ACHN (cell line): ENCODE measurements around the gene CA14.
"Not testable (repeated sequence)": the region's sequence is repeated elsewhere in the genome, so short reads cannot be mapped to it uniquely, and the experiment has no call there.

Experiments used
- DNase-seq: peaks from one replicate; pipeline ENCODE4 v3.0.0-alpha.2; 2015
- in situ Hi-C: cut with HindIII; loops from 2 replicates; pipeline ENCODE4 v1.10.0; 2017; ENCODE audit warnings: low sequenced_read_pairs, low pct_ligation_motif_present, low pct_unique_long_range_greater_than_20kb

The CA14 gene

DNA sequence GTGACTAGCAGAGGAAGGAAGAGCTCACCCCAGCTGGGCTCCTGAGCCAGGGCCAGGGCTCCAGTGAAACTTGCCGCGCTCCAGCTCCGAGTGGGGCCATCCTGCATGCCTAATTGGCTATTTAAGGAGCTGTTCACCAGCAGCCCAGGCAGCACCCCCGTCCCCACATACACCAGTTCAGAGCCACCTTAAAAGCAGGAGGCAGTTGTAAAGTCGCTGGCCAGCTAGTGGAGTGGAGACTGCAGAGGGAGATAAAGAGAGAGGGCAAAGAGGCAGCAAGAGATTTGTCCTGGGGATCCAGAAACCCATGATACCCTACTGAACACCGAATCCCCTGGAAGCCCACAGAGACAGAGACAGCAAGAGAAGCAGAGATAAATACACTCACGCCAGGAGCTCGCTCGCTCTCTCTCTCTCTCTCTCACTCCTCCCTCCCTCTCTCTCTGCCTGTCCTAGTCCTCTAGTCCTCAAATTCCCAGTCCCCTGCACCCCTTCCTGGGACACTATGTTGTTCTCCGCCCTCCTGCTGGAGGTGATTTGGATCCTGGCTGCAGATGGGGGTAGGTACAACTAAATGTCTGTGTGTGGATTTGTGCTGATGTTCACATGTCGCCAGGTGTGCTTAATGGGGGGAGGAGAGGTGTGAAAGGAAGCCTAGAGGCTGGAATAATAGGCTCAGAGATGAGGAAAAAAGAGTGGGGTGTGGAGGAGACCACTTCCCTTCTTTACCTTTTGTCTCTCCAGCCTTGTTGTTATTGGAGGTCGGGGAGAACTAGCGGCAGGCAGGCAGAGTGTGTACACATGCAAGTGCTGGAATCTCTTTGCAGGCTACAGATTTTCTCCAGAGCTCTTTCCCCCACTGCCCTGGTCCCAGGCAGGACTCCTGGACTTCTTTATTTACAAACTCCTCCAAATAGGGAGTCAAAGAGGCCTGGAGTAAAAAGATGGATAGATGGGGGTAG lies at the start of gene CA14:
Gene CA14, plus strand, starts transcription at position 151 of the 962 bp plus-strand sequence. Its CDS starts 355 bp downstream, at position 506.
- no peak for DNase-seq
- in situ Hi-C loops: no loop called here

DNA sequence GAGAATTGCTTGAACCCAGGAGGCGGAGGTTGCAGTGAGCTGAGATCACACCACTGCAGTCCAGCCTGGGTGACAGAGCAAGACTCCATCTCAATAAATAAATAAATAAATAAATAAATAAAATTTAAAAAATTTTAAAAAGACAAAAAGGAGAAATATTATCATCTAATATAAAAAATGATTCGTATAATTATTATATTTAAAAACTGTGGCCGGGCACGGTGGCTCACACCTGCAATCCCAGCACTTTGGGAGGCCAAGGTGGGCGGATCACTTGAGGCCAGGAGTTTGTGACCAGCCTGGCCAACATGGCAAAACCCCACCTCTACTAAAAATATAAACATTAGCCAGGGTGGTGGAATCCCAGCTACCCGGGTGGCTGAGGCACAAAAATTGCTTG lies 49.1 kb upstream of the CA14 start:
- DNase-seq, in situ Hi-C loops: not testable (repeated sequence)

DNA sequence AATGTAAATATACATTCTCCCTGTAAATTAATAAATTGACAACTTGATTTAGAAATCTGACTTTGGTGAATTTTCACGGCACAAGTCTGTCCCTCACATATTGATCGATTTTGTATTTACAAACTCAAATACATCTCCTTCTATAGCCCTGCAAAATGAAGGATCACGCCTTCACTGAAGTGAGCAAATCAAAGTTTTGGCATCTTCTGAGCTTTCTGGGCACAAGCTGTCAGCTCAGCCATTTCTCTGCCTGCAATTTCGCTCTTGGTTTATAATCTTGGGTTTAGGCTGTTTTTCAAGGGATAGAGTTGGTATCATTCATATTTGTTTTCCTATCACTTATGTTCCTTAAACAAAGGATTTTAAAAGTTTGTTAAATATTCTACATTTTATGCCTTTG lies 47.5 kb upstream of the CA14 start:
- no peak for DNase-seq
- in situ Hi-C loops: no loop called here

DNA sequence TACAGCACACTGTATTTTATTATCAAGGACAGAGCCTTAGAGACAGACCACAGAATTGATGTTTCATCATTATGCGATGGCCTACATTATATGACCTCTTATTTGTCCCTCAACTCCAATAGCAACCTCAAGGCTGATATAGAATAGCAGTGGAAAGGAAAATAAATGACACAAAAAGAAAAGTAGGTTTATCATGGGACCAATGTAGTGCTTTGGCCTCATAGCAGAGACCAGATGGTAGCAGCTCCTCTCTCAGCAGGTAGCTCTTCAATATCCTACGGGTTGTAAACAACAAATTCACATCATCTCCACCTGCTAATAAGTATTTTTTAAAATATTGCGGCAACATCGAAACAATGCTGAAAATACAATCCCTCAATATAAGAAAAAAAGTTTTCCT lies 46.9 kb upstream of the CA14 start:
- no peak for DNase-seq
- in situ Hi-C loops: no loop called here

DNA sequence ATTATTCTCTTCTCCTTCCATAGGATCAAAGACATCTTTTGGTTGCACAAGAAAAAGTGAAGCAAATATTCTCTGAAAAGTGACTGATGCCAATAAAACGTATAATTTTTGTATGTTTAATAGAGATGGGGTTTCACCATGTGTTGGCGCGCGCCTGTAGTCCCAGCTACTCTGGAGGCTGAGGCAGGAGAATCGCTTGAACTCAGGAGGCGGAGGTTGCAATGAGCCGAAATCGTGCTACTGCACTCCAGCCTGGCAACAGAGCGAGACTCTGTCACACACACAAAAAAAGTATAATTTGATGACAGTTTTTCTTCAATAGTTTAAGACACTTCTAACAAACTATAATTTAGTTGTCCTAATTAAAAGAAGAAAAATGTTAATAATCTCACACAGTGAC lies 45.5 kb upstream of the CA14 start:
- in situ Hi-C loops: no loop called here
- DNase-seq: no peak

DNA sequence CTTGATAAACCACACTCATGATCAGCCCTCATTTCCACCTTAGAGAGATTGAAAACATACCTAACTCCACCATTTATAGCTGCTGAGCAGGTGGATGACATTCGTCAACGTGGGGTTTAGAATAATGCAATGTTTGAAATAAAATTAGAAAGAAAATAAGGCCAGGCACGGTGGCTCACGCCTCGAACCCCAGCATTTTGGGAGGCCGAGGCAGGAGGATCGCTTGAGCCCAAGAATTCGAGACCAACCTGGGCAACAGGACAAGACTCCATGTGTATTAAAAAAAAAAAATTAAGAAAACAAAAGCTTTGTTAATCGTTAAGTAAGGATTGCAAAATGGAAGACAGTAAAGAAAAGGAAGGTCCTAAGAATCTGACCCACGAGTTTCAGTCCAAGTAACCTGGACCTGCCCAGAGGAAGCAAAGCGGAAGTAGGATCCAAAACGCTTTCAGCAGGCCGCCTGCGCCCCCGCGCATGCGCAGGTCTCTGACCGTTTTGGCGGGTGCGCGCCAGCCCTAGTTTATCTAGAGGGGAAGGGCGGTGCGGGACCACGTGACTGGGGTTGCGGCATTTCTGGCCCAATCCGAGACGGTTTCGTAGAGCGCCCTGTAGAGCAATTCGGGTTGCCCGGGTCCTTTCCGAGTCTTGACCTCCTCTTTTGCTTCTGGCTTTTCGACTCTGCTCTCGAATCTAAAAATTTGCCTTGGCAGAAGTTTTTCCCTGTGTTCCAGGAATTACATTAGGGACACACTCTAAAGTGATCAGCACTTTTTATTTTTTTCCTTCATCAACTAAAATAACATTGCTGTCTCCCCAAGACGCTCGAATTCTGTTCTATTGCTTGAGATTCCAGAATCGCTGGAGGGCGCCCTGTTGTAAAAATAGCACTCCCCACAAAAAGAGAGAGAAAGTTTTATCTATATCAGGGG lies 44.1 kb upstream of the CA14 start:
- in situ Hi-C loops: no loop called here
- DNase-seq: peak; percentile 99

DNA sequence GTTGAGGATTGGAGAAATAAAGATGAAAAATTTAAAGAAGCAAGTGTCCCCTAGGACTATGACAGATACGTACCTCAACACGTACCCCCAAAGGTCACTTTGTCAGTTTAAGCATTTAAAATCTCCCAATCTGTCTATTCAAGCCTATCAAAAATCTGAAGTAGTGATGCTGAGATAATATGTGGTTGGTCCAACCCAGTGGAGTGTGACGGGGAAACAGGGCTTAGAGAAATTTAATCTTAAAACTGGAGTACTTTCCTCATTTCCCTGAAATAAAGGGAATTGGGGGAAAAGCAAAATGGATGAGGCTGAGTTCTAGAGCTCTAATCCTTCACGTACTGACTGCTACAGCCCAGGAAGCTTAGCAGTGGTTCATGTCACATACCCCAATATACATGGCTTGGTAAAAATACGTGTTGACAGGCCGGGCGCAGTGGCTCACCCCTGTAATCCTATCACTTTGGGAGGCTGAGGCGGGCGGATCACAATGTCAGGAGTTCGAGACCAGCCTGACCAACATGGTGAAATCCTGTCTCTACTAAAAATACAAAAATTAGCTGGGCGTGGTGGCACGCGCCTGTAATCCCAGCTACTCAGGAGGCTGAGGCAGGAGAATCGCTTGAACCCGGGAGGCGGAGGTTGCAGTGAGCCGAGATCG lies 43.3 kb upstream of the CA14 start:
- DNase-seq, in situ Hi-C loops: not testable (repeated sequence)

DNA sequence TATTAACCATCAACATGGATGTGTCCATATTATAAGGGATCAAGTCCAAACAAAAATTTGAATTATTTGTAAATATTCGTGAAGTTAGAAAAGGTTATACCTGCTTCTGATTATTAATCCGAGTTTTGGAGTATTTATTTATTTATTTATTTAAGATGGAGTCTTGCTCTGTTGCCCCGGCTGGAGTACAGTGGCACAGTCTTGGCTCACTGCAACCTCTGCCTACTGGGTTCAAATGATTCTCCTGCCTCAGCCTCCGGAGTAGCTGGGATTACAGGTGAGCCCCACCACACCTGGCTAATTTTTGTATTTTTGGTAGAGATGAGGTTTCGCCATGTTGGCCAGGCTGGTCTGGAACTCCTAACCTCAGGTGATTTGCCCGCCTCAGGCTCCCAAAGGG lies 41.7 kb upstream of the CA14 start:
- DNase-seq, in situ Hi-C loops: not testable (repeated sequence)

DNA sequence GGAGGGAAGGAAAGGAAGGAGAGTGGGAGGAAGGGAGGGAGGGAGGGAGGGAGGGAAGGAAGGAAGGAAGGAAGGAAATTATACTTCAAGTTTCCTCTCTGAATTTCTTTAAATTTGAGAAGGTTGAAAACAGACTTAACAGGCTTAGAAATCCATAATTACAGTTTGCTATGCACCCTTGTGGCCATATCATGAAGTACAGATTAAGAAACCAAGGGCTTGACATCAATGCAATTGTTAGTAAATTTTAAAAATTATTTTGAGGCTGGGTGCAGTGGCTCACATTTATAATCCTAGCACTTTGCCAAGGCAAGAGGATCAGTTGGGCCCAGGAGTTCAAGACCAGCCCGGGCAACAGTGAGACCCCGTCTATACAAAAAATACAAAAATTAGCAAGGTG lies 36.0 kb upstream of the CA14 start:
- peak; percentile 37 for DNase-seq
- in situ Hi-C loops: no loop called here

DNA sequence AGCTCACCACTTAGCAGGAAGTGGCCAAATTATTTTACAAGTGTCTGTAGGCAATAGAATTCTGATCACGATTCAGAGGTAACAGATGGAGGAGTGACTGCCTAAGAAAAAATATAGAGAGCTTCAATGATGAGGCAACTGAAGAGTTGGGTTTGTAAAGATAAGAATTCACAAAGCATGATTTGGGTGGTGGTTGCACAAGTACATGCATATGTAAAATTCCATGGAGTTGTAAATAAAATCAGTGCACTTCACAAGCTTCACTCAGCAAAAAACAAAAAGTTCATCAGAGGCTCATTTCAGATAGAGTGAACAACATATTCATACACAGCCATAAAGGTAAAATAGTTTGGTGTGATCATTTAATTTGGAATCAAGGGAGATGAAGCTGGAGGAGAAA lies 32.6 kb upstream of the CA14 start:
- in situ Hi-C loops: no loop called here
- no peak for DNase-seq

DNA sequence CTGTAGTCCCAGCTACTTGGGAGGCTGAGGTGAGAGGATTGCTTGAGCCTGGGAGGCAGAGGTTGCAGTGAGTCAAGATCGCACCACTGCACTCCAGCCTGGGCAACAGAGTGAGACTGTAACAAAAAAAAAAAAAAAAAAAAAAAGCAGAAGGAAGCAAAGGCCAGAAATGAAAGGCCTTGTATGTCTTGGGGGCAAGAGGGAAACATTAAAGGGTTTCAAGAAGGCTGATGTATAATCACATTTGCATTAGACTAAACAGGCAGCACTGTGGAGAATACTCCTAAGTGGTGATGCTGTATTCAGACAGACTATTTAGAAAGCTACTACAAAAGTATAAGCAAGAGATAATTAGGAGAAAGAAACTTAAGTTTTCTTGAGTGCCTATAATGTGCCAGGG lies 32.0 kb upstream of the CA14 start:
- in situ Hi-C loops: no loop called here

DNA sequence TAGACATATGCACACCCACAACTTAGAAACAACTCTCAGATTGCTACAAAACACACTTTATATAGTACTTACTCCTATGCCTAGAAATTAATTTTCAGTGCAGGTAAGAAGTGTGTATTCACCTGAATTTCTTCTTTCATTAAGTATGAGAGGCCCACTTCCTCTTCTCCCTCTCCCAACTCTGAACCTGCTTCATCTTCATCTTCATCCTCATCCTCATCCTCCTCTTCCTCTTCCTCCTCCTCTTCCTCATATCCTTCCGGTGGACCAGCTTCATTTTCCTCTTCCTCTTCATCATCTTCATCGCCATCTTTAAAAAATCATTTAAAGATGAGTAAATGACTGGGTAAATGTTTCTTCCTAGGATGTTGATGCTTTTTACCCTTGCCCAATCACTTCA lies 31.1 kb upstream of the CA14 start:
- DNase-seq: no peak
- in situ Hi-C loops: no loop called here

More for the DNA sequence above, 32.0 kb upstream of the CA14 start:
- DNase-seq: no peak

DNA sequence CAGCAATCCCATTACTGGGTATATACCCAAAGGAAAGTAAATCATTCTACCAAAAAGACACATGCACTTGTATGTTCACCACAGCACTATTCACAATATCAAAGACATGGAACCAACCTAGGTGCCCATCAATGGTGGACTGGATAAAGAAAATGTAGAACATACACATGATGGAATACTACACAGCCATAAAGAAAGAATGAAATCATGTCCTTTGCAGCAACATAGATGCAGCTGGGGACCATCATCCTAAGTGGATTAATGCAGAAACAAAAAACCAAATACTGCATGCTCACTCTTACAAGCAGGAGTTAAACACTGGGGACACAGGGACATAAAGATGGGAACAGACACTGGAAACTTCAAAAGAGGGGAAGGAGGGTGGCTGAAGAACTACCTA lies 30.3 kb upstream of the CA14 start:
- DNase-seq: no peak
- in situ Hi-C loops: no loop called here

DNA sequence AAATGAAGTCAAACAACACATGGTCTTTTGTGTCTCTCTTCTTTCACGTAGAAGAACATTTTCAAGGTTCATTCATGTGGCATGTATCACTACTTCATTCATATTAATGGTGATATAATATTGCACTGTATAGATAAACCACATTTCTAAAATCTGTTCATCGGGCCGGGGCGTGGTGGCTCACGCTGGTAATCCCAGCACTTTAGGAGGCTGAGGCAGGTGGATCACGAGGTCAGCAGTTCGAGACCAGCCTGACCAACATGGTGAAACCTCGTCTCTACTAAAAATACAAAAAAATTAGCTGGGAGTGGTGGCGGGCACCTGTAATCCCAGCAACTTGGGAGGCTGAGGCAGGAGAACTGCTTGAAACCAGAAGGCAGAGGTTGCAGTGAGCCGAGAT lies 29.3 kb upstream of the CA14 start:
- in situ Hi-C loops, DNase-seq: not testable (repeated sequence)

DNA sequence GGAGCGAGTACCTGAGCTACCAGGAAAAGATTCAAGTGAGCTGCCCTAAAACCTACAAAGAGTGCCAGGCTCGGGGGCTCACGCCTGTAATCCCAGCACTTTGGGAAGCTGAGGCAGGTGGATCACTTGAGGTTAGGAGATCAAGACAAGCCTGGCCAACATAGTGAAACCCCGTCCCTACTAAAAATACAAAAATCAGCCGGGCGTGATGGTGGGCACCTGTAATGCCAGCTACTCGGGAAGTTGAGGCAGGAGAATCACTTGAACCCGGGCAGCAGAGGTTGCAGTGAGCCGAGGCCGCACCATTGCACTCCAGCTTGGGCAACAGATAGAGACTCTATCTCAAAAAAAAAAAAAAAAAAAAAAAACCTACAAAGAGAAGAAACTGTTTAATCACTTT lies 24.7 kb upstream of the CA14 start:
- DNase-seq, in situ Hi-C loops: not testable (repeated sequence)

DNA sequence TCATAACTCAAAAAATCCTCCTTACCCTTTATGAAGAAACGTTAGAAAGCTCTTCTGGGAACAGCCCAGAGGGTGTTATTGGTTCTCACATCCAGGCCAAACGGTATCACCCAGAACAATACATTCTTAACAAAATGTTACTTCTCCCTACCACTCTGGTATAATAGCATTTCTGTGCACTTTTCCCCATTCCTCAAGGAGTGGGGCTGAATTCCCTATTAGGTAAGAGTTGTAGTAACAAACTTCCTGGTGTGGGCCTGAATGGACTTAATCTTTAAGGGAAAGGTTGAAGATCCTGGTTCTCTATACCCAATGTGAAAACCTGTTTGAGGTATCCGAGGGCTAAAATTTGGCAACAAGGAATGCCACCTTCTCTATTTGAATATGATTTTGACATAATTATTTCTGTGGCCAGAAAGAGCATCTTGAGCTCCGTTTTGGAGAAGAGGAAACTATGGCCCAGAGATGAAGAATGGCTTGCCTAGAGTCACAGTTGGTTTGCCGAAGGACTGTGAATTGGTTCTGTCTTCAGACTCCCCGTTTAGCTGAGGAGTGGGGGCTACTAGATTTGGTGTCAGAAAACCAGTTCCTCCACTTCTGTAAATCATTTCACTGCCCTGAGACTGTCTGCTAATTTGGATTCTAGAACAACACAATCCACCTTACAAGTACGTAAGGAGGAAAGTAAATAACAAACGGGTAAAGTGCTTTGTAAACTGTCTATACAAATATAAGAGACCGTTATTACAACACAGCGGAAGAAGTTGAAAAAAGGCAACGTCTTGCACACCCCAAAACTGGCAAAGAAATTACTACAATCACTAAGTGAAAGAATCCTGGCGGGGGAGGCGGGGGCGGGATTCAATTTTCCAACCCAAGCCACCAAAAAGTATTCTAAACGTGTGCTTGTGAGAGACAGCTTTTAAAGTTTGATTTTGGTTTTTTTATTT lies 23.9 kb upstream of the CA14 start:
- DNase-seq: peak; percentile 19
- in situ Hi-C loops: no loop called here

DNA sequence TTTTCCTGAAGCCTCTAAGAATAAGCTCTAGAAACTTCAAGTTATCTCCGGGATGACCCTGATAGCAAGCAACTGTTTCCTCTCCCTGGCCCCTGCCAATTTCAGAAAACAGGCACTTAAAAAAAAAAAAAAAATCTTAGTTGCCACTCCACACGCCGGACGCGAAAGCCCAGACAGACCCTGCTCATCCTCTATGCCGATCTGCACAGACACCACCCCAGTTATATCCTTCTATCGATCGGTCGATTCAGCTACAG lies 23.3 kb upstream of the CA14 start:
- DNase-seq: no peak
- in situ Hi-C loops: no loop called here
